Sigmoid colon (tissue), 7 donors: ENCODE results near the gene KLRC4. TPM values are rescaled to one million over a fixed set of nuclear protein-coding genes. Genes with fewer than 3 reads are reported as not detected.
A peak's percentile ranks its signal among the peaks of the same experiment; 100 is the strongest.
"Not testable (repeated sequence)": the region's sequence is repeated elsewhere in the genome, so short reads cannot be mapped to it uniquely, and the experiment has no call there.

ENCODE experiments used
- DNase-seq: peaks from one replicate; pipeline ENCODE4 v3.0.0-alpha.2; 2019
- H3K27ac ChIP-seq, 4 donors: fragments of 200-600 bp; sonication (generic); one replicate each; pipeline ENCODE4 v1.5.1; 2016 to 2019; ENCODE audit warnings: mild to moderate bottlenecking in 1 of 4
- H3K27me3 ChIP-seq, 3 donors: fragments of 200-600 bp; sonication (generic); one replicate each; pipeline ENCODE4 v1.5.1; 2019; ENCODE audit warnings: mild to moderate bottlenecking in 1 of 3
- H3K36me3 ChIP-seq, 4 donors: fragments of 200-600 bp; sonication (generic); one replicate each; pipeline ENCODE4 v1.5.1; 2016 to 2019
- H3K4me1 ChIP-seq, 4 donors: fragments of 200-600 bp; sonication (generic); one replicate each; pipeline ENCODE4 v1.5.1; 2017 to 2019
- H3K4me3 ChIP-seq, 4 donors: fragments of 200-600 bp; sonication (generic); one replicate each; pipeline ENCODE4 v1.5.1; 2017 to 2019; ENCODE audit warnings: mild to moderate bottlenecking in 2 of 4, moderate library complexity in 1 of 4
- H3K9me3 ChIP-seq, 4 donors: fragments of 200-600 bp in 3 of 4; sonication (generic) in 3 of 4; one replicate each; pipeline versions ENCODE4 v1.5.1 to v1.6.1; 2013 to 2019
- EP300 ChIP-seq, 4 donors: sonication (generic); formaldehyde crosslinking; IDR thresholded peaks; one replicate each; pipeline ENCODE4 v1.6.1; 2017; ENCODE audit warnings: antibody characterized with exemption in 4 of 4
- POLR2A ChIP-seq, 2 donors: fragments of 450-650 bp; IDR thresholded peaks; one replicate each; pipeline ENCODE4 v1.6.1; 2016; ENCODE audit warnings: antibody characterized with exemption in 2 of 2, mild to moderate bottlenecking in 2 of 2, moderate library complexity in 2 of 2
- POLR2AphosphoS5 ChIP-seq, 4 donors: sonication (generic); formaldehyde crosslinking; IDR thresholded peaks; one replicate each; pipeline ENCODE4 v1.6.1; 2017; ENCODE audit warnings: antibody characterized with exemption in 4 of 4
- WGBS, 2 donors: extraction: QIAGEN DNeasy Blood & Tissue Kit; methylation state at CpG; one replicate each; pipeline ENCODE4 v1.1.7; 2013; 5-methylcytosine and 5-hydroxymethylcytosine counted together
- intact Hi-C: fragments of 100-400 bp; cut with DNase I; formaldehyde crosslinking; loops from one replicate; pipeline ENCODE4 v1.15.1; 2023
- polyA plus RNA-seq, 3 donors: library from polyadenylated mRNA; stranded (reverse); fragments of 200-250 nt; gene quantifications; one replicate each; pipeline ENCODE4 v1.2.3, GENCODE V29; 2013
- total RNA-seq, 4 donors: library from RNA; depleted of rRNA; stranded (reverse); fragments of >200 nt; gene quantifications; one replicate each; pipeline ENCODE4 v1.1.0, GENCODE V29; 2016
- TF ChIP-seq, protein P1 (sequence below), 4 experiments: fragments of 450-650 bp in 3 of 4; fragments of 200-600 bp in 1 of 4; IDR thresholded peaks; one replicate each; pipeline ENCODE4 v1.5.1; 2016 to 2019; ENCODE audit warnings: antibody characterized with exemption in 4 of 4, mild to moderate bottlenecking in 3 of 4, moderate library complexity in 2 of 4
- donor health status: healthy with polysubstance abuse.
- donor health status: Bipolar disorder and iron deficiency.
- donor health status: healthy.

The KLRC4 gene
- total and polyA plus RNA-seq, 7 donors = 0.23 to 0.54 TPM; not detected in 5

DNA sequence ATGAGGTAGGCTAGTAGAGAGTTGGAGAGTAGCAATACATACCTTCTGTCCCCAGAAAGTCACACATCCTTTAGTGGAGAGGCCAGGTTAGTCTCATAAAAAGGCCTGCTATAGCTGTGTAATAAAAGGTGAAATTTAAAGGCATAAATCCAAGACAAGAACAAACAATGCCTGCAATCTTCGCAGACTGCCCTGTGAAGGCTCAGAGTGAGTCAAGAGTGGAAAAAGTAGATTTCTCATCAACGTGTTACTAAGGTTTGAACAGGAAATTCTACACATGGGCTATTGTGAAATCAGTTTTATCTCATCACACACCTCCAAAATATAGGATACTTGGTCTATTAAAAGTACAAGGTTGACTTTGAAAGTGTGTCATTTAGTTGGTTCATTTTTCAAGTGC lies 43.6 kb upstream of the KLRC4 start, which contains the start of gene KLRC1:
KLRC1 (minus strand) TSS at position 222 of the 400 bp plus-strand sequence. CDS start 2,221 bp downstream, outside the sequence.
- 9 to 36% methylated on average over 2 of the region's 2 CpGs for WGBS, 2 donors
- Histone ChIP-seq H3K4me3 (no peak within 1 kb of the TSS), H3K36me3 (peaks cover 0 to 3% (median 0%) of the 10 kb centered on the region in 4 donors), H3K27me3 (no peaks in the 10 kb centered on the region), H3K9me3 (peaks cover 0 to 14% (median 2%) of the 10 kb centered on the region in 4 donors), H3K4me1 (no peaks in the 10 kb centered on the region), H3K27ac (no peak within 1 kb of the TSS)
- no peak for DNase-seq
- intact Hi-C loops = no loop called here
- TF ChIP-seq POLR2AphosphoS5 (IDR thresholded peaks at IDR 0.05) (no peak), POLR2A (IDR thresholded peaks at IDR 0.05) (no peak), EP300 (IDR thresholded peaks at IDR 0.05) (no peak)
- TF ChIP-seq, protein P1, sequence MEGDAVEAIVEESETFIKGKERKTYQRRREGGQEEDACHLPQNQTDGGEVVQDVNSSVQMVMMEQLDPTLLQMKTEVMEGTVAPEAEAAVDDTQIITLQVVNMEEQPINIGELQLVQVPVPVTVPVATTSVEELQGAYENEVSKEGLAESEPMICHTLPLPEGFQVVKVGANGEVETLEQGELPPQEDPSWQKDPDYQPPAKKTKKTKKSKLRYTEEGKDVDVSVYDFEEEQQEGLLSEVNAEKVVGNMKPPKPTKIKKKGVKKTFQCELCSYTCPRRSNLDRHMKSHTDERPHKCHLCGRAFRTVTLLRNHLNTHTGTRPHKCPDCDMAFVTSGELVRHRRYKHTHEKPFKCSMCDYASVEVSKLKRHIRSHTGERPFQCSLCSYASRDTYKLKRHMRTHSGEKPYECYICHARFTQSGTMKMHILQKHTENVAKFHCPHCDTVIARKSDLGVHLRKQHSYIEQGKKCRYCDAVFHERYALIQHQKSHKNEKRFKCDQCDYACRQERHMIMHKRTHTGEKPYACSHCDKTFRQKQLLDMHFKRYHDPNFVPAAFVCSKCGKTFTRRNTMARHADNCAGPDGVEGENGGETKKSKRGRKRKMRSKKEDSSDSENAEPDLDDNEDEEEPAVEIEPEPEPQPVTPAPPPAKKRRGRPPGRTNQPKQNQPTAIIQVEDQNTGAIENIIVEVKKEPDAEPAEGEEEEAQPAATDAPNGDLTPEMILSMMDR (IDR thresholded peaks at IDR 0.05) = no peak

DNA sequence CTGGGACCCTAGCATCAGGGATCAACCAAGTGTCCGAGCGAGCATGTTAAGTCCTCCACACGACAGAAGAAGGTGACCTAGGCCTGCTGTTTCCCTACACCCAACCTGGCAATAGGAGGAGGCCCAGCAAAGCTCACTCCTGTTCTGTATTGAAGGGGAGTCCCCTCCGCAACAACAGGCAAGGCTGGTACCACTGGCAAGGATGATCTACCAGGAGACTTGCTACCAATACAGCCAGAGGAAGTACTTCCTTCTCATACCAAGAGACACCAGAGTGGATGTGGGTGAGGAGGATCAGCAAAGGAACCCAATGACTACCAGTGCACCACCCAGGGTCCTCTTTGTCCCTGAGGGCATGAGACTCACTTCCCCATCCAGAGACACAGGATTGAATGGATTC lies 38.7 kb upstream of the KLRC4 start:
- 94 to 96% methylated on average over 4 of the region's 4 CpGs for WGBS, 2 donors
- TF ChIP-seq POLR2A (IDR thresholded peaks at IDR 0.05) = no peak
- no peak for TF ChIP-seq POLR2AphosphoS5 (IDR thresholded peaks at IDR 0.05)
- TF ChIP-seq EP300 (IDR thresholded peaks at IDR 0.05) = no peak
- TF ChIP-seq, protein P1 (IDR thresholded peaks at IDR 0.05) = no peak

DNA sequence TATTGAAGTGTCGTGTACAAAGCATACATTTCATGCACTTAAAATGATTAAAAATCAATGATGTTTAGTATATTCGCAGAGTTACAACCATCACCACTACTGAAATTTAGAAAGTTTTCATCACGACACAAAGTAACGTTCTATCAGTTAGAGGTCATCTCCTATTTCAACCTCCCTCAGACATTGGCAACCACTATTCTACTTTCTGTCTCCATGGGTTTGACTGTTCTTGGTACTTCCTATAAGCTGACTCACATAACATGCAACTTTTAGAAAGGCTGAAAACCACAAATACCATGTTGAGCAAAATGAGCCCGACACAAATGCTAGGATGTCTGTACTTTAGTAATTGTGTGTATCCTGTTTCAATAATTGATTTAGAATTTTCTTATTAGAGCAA lies 36.5 kb upstream of the KLRC4 start:
- DNase-seq, H3K4me3 ChIP-seq, H3K4me1 ChIP-seq, H3K36me3 ChIP-seq, intact Hi-C loops, H3K9me3 ChIP-seq, H3K27me3 ChIP-seq, H3K27ac ChIP-seq: not testable (repeated sequence)
- 73 to 85% methylated on average over 5 of the region's 5 CpGs for WGBS, 2 donors

More for the DNA sequence above, 38.7 kb upstream of the KLRC4 start:
- H3K9me3 ChIP-seq = no peaks in the 10 kb centered on the region
- no peaks in the 10 kb centered on the region for H3K4me1 ChIP-seq
- no peaks in the 10 kb centered on the region for H3K27me3 ChIP-seq
- H3K36me3 ChIP-seq = peaks cover 0 to 3% (median 0%) of the 10 kb centered on the region in 4 donors
- no peak overlapping the region for H3K27ac ChIP-seq
- no peak overlapping the region for H3K4me3 ChIP-seq
- intact Hi-C loops = no loop called here
- DNase-seq = no peak

DNA sequence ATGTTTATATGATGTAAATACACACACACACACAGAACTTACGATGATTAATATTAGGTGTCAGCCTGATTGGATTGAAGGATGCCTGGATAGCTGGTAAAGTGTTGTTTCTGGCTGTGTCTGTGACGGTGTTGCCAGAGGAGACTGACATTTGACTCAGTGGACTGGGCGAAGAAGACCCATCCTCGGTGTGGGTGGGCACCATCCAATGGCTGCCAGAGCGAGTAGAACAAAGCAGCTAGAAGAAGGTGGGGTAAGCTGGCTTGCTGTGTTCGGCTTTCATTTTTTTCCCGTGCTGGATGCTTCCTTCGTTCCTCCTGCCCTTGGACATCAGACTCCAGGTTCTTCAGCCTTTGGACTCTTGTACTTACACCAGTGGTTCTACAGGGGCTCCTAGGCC lies 31.6 kb upstream of the KLRC4 start:
- DNase-seq, intact Hi-C loops, H3K4me3 ChIP-seq, H3K27me3 ChIP-seq, H3K27ac ChIP-seq, H3K9me3 ChIP-seq, H3K36me3 ChIP-seq, H3K4me1 ChIP-seq: not testable (repeated sequence)
- WGBS, 2 donors = 94 to 95% methylated on average over 8 of the region's 8 CpGs

DNA sequence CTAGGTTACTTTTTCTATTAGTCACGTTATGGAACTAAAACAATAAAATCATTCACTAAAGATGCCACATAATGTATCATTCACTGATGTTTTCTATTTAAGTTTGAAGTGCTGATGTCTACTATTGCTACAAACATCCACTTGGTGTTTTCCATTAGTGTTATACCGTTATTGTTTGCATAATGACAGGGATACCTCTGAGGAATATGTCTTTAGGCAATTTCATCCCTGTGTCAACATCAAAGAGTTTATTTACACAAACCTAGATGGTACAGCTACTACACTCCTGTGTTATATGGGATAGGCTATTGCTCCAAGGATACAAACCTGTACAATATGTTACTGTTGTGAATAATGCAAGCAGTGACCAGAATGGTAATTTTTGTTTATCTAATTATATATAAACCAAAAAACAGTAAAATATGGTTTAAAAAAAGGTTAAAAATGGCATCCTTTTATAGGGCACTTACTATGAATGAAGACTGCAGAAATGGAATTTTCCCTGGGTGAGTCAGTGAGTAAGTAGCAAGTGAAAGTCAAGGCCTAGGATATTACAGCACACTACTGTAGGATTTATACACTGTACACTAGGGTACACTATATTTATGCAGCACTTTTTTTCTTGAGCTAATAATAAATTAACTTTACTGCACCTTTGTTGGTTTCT lies 30.2 kb upstream of the KLRC4 start:
- H3K4me1 ChIP-seq, H3K9me3 ChIP-seq, H3K36me3 ChIP-seq, H3K4me3 ChIP-seq, H3K27me3 ChIP-seq, DNase-seq, H3K27ac ChIP-seq, intact Hi-C loops: not testable (repeated sequence)
- WGBS, 2 donors = 39 to 53% methylated on average over 2 of the region's 2 CpGs

DNA sequence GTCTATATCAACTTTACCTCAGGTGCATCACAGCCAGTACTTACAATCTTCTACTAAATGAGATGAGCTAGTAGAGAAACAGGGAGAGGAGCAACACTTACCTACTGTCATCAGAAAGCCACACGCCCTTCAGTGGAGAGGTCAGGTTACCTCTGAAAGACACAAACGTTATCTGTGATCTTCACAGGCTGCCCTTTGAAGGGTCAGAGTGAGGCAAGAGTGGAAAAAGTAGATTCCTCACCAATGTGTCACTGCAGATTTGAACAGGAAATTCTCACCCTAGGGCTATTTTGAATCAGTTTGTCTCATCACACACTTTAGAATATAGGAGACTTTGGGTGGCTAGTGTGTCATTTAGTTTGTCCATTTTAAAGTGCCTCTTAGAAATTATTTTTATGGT lies 28.0 kb upstream of the KLRC4 start:
- DNase-seq, H3K9me3 ChIP-seq, H3K4me1 ChIP-seq, H3K27me3 ChIP-seq, H3K27ac ChIP-seq, intact Hi-C loops, H3K4me3 ChIP-seq, H3K36me3 ChIP-seq: not testable (repeated sequence)
- WGBS, 2 donors = 14 to 60% methylated on average over 1 to 2 of the region's 2 CpGs

DNA sequence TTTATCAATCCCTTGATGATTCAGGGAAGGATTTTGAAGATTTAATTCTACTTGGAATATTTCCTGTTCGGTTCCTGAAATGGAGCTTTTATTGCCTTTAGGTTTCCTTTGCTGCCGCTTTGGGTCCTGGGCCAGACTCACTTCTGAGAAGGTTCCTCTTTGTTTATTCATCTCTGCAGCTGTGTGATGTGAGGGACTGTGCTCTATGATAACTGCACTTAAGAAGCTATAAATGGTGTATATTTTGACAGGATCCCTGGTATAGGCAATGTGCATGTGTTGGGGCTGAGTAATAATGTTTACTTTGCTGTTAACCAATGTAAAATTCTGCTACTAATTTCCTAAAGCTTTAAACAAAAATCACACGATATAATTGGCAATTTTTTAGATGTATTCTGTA lies 26.3 kb upstream of the KLRC4 start, which contains the start of gene KLRC2:
KLRC2 (minus strand) TSS at position 195 of the 400 bp plus-strand sequence; CDS start at position 171, 24 bp downstream.
- H3K4me1 ChIP-seq, H3K27ac ChIP-seq, H3K36me3 ChIP-seq, H3K4me3 ChIP-seq, H3K9me3 ChIP-seq, H3K27me3 ChIP-seq, intact Hi-C loops: not testable (repeated sequence)
- DNase-seq = peak; percentile 39
- WGBS, 2 donors = 4 to 23% methylated on average over 3 of the region's 3 CpGs

DNA sequence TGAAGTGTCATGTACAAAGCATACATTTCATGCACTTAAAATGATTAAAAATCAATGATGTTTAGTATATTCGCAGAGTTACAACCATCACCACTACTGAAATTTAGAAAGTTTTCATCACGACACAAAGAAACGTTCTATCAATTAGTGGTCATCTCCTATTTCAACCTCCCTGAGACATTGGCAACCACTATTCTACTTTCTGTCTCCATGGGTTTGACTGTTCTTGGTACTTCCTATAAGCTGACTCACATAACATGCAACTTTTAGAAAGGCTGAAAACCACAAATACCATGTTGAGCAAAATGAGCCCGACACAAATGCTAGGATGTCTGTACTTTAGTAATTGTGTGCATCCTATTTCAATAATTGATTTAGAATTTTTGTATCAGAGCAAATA lies 21.1 kb upstream of the KLRC4 start:
- H3K9me3 ChIP-seq, H3K36me3 ChIP-seq, H3K27me3 ChIP-seq, H3K4me1 ChIP-seq, H3K27ac ChIP-seq, H3K4me3 ChIP-seq, DNase-seq, intact Hi-C loops: not testable (repeated sequence)
- 83 to 91% methylated on average over 4 of the region's 4 CpGs for WGBS, 2 donors

DNA sequence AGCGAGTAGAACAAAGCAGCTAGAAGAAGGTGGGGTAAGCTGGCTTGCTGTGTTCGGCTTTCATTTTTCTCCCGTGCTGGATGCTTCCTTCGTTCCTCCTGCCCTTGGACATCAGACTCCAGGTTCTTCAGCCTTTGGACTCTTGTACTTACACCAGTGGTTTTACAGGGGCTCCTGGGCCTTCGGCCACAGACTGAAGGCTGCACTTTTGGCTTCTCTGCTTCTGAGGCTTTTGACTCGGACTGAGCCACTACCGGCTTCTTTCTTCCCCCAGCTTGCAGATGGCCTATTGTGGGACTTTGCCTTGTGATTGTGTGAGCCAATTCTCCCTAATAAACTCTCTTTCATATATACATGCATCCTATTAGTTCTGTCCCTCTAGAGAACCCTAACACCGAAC lies 16.4 kb upstream of the KLRC4 start:
- H3K4me1 ChIP-seq, H3K27ac ChIP-seq, H3K4me3 ChIP-seq, H3K27me3 ChIP-seq, DNase-seq, intact Hi-C loops, H3K36me3 ChIP-seq, H3K9me3 ChIP-seq: not testable (repeated sequence)
- 90 to 93% methylated on average over 7 to 8 of the region's 8 CpGs for WGBS, 2 donors

DNA sequence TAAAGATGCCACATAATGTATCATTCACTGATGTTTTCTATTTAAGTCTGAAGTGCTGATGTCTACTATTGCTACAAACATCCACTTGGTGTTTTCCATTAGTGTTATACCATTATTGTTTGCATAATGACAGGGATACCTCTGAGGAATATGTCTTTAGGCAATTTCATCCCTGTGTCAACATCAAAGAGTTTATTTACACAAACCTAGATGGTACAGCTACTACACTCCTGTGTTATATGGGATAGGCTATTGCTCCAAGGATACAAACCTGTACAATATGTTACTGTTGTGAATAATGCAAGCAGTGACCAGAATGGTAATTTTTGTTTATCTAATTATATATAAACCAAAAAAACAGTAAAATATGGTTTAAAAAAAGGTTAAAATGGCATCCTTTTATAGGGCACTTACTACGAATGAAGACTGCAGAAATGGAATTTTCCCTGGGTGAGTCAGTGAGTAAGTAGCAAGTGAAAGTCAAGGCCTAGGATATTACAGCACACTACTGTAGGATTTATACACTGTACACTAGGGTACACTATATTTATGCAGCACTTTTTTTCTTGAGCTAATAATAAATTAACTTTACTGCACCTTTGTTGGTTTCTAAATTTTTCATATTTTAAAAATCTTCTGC lies 14.8 kb upstream of the KLRC4 start:
- WGBS, 2 donors = 40 to 64% methylated on average over 1 of the region's 1 CpG
- H3K9me3 ChIP-seq, intact Hi-C loops: not testable (repeated sequence)

More for the DNA sequence above, 14.8 kb upstream of the KLRC4 start:
- H3K27ac ChIP-seq, H3K4me3 ChIP-seq, H3K27me3 ChIP-seq, H3K36me3 ChIP-seq, H3K4me1 ChIP-seq, DNase-seq: not testable (repeated sequence)
